LoVo (cell line): Measurements from ENCODE around the gene CNTRL.
"Not testable (repeated sequence)": the region's sequence is repeated elsewhere in the genome, so short reads cannot be mapped to it uniquely, and the experiment has no call there.

Experiments used
- DNase-seq: peaks from one replicate; pipeline ENCODE4 v3.0.0-alpha.2; 2016; ENCODE audit warnings: low spot score

Gene CNTRL

GRCh38 chr9:121071756-121072421, 2.9 kb upstream of the CNTRL start:
- DNase-seq: no peak

DNA sequence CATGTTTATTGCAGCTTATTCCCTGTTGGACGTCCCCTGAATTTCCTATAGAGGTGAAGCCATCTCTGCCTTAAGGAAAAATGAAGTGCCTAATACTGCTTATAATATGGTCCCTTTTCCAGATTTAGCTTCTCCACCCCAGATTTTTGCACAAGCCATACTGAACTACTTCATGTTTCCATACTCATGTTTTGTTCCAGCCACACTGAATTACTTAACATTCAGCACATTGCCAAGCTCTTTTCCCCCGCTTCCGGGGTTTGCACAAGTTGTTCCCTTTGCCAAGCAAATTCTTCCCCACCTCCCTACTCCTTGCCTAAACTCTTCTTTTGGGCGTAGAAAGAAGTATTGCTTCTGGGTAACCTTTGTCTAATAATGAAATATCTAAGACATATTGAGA, 1.7 kb upstream of the CNTRL start:
- no peak for DNase-seq

DNA sequence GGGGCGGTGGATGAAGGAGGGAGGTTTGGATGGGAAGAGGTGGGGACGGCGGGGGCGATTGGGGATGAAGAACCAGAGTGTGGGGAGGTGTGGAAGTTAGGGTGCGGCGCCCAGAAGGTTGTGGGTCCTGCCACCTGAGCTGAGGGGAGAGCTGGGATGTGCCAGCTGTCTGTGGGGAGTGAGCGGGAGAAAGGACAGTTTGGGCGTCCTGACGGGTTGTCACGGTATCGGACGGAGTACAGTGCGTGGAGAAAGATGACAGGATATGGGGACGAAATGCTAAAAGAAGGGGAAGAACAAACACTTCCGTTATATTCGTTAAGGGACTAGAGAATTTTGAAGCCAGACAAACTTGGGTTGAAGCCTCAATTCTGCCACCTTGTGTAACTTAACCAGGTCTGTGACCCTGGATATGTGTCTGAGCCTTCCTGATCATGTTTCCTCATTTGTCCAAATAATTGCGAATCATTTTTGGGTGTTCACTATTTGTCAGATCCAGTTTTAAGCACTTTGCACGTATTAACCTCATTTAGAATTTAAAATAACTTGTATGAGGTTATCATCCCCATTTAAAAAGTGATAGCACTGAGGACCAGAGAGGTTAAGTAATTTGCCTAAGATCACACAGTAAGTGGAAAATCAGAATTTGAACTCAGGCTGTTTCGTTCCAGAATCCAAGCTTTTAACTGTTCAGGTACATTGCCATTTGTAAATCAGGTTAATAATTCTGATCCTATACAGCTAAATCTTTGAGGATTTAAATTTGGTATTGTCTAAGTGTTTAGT, 689 bp downstream of the CNTRL start:
- no peak for DNase-seq

DNA sequence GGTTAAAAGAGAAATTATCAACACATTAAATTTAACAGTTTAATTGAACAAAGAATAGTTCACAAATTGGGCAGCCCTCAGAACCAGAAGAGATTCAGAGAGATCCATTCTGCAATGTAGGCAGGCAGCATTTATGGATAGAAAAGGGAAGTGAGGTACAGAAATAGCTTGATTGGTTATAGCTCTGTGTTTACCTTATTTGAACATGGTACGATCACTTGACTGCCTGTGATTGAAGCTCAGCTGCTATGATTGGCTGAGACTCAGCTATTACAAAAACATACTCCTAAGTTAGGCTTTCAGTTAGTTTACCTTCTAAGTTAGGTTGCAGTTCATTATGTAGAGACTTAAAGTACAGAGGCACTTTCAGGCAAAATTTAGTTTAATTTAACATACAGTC, 7.3 kb downstream of the CNTRL start:
- DNase-seq: no peak

- DNase-seq: no peak
These were observed 10.9 kb downstream of the CNTRL start for GRCh38 chr9:121085661-121086060.

DNA sequence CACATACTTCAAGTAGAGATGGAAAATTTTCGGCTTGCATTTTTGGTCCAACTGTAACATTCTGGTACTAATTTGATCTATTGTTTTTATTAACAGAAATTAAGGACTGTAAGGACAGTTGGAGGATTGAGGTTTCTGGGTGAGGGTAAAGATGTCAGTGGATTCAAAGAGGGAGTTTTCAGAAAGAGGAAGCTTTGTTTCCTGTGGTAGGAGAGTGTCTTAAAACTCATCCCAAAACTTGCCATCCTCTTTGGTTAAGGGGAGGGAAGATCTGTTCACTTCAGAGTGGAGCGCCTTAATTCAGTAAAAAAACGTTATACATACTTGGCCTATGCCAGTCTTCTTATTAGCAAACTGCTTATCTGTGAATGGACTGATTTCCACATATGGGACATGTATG, 13.8 kb downstream of the CNTRL start:
- no peak for DNase-seq

- not testable (repeated sequence) for DNase-seq
These were observed 16.0 kb downstream of the CNTRL start for GRCh38 chr9:121090743-121091142.

- no peak for DNase-seq
These were observed 20.3 kb downstream of the CNTRL start for GRCh38 chr9:121095057-121095456.

DNA sequence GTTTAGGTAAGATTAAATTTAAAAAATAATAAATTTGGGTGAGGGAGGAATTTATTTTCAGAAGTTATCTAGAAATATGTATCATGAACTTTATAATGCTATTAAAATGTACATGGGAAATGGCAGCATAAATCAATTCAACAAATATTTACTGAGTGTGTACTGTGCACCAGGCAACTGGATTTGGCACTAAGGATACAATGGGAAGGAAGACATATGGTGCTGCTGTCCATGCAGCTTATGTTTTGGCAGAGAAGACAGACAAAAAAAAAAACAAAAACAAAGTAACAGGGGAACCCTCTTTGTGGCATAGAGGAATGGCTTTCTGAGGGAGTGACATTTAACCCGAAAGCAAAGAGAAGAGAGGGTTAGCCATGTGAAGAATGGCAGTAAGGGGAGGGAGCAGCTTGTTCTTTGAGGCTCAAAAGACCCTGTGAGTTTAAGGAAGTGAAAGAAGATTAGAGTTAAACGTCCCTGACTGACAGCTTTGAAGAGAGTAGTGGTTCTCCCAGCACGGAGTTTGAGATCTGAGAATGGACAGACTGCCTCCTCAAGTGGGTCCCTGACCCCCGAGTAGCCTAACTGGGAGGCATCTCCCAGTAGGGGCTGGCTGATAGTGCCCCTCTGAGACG, 23.9 kb downstream of the CNTRL start:
- no peak for DNase-seq

GRCh38 chr9:121104054-121104453, 29.3 kb downstream of the CNTRL start:
- not testable (repeated sequence) for DNase-seq

DNA sequence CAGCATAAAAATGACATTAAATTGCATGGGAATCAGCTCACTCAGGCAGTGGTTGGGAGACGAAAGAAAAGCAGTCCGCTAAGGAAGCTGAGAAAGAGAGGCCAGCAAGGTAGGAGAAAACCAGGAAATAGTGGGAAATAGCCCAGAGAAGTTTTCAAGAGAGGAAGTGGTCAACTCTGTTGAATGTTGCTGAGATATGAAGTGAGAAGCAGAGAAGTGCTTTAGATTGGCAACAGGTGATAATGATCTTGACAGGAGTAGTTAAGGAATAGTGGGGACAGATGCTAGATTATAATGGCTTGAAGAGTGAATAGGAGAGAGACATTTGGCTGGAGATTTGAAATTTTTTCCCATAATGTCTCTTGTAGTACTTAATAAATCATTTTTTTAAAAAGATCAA, 30.8 kb downstream of the CNTRL start:
- DNase-seq: no peak

DNA sequence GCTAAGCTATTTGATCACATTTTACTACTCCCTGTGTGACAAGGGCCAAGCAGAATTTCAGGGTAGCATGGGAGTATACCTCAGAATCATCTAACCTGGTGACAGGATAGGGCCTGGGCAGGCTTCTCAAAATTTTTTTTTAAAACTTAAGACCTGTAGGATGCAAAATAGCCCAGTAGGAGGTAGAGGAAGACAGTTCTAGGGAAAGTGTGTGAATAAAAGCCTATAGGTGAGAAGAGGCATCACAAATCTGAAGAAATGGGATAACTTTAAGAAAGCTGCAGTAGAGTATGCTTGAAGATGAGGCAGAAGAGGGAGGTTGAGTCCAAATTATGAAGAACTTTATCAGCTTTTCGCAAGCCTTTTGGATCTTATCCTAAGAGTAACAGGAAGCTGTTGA, 32.3 kb downstream of the CNTRL start:
- DNase-seq: no peak

DNA sequence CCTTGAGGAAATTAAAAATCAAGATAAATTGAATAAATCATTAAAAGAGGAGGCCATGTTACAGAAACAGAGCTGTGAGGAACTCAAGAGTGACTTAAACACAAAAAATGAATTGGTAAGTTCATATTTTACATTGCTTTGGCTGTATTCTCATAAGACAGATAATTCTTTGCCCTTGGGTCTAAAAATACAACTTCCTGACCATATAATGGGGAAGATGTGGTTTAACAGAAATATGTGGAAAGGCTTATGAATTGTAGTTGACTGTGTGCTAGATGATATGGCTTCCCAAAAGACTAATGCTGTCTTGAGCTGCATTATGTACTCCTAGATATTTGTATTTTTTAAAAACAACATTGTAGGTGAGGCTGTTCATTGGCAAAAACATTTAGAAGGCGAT, 33.1 kb downstream of the CNTRL start:
- DNase-seq: no peak

GRCh38 chr9:121115466-121115865, 40.7 kb downstream of the CNTRL start:
- DNase-seq: no peak

DNA sequence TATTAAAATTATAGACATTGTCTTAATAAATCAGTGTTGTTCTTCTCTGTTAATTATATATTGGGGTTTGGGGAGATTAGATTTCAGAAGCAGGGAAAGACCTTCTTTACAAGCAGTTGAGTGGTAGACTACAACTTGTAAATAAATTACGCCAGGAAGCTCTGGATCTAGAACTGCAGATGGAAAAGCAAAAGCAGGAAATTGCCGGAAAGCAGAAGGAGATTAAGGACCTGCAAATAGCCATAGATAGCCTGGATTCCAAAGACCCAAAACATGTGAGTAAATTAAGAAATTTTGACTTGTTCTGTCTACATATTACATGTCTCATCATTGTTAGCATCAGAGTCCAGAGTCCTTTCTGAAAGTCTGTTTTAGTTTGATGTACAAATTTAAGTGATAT, 43.5 kb downstream of the CNTRL start:
- DNase-seq: no peak

- DNase-seq: no peak
These were observed 45.6 kb downstream of the CNTRL start for GRCh38 chr9:121120386-121120785.

DNA sequence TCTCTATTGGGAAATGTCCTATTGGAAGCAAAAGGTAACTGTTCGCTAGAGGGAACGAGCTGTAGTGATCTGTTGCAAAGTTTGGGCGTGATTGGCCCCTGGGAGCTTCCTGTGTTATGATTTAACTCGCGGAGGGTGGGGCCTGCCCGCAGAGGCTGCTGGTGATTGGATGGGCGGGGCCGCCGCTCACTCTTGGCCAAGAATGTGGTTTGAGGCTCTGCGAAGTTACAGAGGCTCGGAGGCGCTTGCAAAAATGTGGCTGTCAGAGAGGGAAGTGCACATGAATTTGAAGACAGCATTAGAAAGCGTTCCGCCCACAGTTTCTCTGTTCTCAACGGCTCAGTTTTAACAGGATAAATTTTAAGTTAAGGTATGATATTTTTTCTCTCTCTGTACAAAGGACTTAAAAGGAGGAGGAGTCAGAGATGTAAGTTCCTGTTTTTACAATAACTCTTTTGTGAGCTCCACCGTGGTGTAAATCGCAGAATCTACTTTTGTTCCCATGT, 46.9 kb downstream of the CNTRL start:
- DNase-seq: peak; percentile 95

DNA sequence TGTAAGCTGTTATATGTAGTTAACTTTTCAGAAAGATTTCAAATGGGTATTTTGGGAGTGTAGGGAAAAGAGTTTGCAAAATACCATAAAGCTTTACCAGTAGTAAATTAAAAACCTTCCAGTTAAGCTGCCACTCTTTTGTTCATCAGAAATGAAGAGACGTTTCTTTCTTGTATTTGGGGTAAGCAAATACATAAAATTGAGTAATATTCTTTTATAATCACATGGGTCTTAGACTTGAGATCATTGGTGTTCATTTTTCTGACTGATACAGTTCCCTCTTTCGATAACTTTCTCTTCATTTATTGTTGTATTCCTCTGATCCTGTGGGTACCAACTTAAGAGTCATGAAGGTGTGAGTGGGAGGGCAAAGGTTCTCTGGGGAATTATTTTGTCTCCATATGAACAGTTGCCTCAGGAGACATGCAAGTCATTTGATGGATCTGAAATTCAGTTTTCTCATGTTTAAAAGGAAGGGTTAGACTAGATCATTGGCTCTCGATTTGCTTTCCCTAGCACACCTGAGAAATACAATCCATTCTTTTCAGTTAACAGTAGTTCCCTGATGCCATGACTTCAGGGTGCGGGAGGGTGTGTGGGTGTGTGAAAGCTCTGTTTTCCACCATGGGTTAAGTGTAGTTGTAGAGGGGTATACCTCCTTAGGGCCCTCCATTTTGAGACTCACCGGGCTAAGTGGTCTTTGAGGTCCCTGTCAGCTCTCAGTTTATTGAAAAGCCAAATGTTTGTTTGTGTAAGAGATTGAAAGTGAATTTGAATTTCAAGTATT, 47.7 kb downstream of the CNTRL start:
- no peak for DNase-seq

- DNase-seq: no peak
These were observed 49.2 kb downstream of the CNTRL start for GRCh38 chr9:121123816-121124535.

DNA sequence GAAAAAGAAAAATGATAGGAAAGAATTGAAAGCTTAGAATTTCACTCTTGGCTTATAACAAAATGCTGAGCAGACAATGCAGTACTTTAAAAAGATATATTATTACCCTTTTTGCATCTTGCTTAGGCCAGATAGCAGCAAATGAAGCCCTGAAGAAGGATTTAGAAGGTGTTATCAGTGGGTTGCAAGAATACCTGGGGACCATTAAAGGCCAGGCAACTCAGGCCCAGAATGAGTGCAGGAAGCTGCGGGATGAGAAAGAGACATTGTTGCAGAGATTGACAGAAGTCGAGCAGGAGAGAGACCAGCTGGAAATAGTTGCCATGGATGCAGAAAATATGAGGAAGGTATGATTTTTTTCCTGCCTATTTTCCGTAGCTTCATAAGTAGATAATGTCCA, 50.8 kb downstream of the CNTRL start:
- DNase-seq: no peak

DNA sequence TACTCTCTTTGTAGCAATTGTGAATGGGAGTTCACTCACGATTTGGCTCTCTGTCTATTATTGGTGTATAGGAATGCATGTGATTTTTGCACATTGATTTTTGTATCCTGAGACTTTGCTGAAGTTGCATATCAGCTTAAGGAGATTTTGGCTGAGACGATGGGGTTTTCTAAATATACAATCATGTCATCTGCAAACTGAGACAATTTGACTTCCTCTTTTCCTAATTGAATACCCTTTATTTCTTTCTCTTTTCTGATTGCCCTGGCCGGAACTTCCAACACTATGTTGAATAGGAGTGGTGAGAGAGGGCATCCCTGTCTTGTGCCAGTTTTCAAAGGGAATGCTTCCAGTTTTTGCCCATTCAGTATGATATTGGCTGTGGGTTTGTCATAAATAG, 54.6 kb downstream of the CNTRL start:
- DNase-seq: not testable (repeated sequence)
